Psoas muscle (tissue), 8 donors: Measurements from ENCODE around the gene CEBPG. TPM values are rescaled to one million over a fixed set of nuclear protein-coding genes. Genes with fewer than 3 reads are reported as not detected.

ENCODE experiments used
- ATAC-seq, 4 donors: fragments of 200-7000 bp; cut with Tn5 transposase; one replicate each; pipeline ENCODE4 v1.9.1; 2020; ENCODE audit warnings: moderate library complexity in 3 of 4, mild to moderate bottlenecking in 2 of 4
- DNase-seq, 2 donors: peaks; one replicate each; pipeline ENCODE4 v3.0.0-alpha.2; 2020
- H3K27ac ChIP-seq: fragments of 200-600 bp; one replicate; pipeline ENCODE4 v1.8.0; 2022
- H3K27me3 ChIP-seq, 3 donors: fragments of 200-600 bp in 1 of 3; one replicate each; pipeline versions ENCODE4 v1.6.1 to v1.8.0; 2013 to 2022; ENCODE audit warnings: low read length in 2 of 3, mild to moderate bottlenecking in 2 of 3, moderate library complexity in 1 of 3; ENCODE audit not compliant: insufficient read depth in 3 of 3
- H3K36me3 ChIP-seq, 2 donors: fragments of 200-600 bp in 1 of 2; one replicate each; pipeline versions ENCODE4 v1.6.1 to v1.8.0; 2013 to 2022; ENCODE audit warnings: low read depth in 1 of 2, mild to moderate bottlenecking in 1 of 2, moderate library complexity in 1 of 2; ENCODE audit not compliant: insufficient read depth in 1 of 2
- H3K4me1 ChIP-seq: fragments of 200-600 bp; one replicate; pipeline ENCODE4 v1.8.0; 2022
- H3K4me3 ChIP-seq: fragments of 200-600 bp; one replicate; pipeline ENCODE4 v1.8.0; 2022; ENCODE audit warnings: mild to moderate bottlenecking
- H3K9me3 ChIP-seq: fragments of 200-600 bp; one replicate; pipeline ENCODE4 v1.8.0; 2022
- WGBS, 3 donors: extraction: QIAGEN DNeasy Blood & Tissue Kit; methylation state at CpG; one replicate each; pipeline versions ENCODE4 v1.1.6 to v1.1.7; 2013; 5-methylcytosine and 5-hydroxymethylcytosine counted together
- intact Hi-C, 2 donors: fragments of 100-400 bp; cut with DNase I; formaldehyde crosslinking; loops; one replicate each; pipeline versions ENCODE4 v1.11.0 to v1.14.2; 2022
- polyA plus RNA-seq, 3 donors: library from polyadenylated mRNA; stranded (reverse); fragments of 200-250 nt; gene quantifications; one replicate each; pipeline ENCODE4 v1.2.3, GENCODE V29; 2013
- total RNA-seq, 4 donors: library from RNA; stranded (reverse); fragmentation: NEBNext Ultra II Directional in 2 of 4; extraction: Animal tissue kit (Norgen Biotek cat#: 25700) in 2 of 4; gene quantifications; one replicate each; pipeline versions ENCODE4 v1.2.1 to v1.2.4, GENCODE V29; 2021 to 2023
- TF ChIP-seq, protein P1 (sequence below): fragments of 200-600 bp; IDR thresholded peaks from one replicate; pipeline ENCODE4 v1.8.0; 2022; ENCODE audit warnings: antibody characterized with exemption
- donor health status: healthy with polysubstance abuse.
- donor health status: DM: no; HTN: no; CAD: no; lungs with moderate emphysema.
- donor health status: Bipolar disorder and iron deficiency.
- donor health status: healthy.
- donor health status: DM: yes; HTN: yes; CAD: no.
- donor health status: DM: no; HTN: no; CAD: no.
- donor health status: DM: no; HTN: no; CAD: no.
- donor health status: DM: yes; HTN: yes; CAD: no.

Gene CEBPG
- total and polyA plus RNA-seq, 7 donors = 29.9 to 95.7 (median 50.1) TPM

- H3K36me3 ChIP-seq = peaks cover 0 to 4% of the 10 kb centered on the region in 2 donors
- no peaks in the 10 kb centered on the region for H3K27me3 ChIP-seq
- peak overlapping the region; percentile 97 for H3K27ac ChIP-seq
- intact Hi-C loops = loop anchor here (5.0 kb wide), 1 partner anchor 72 kb away; the partner anchor contains the start of gene CEBPA (in 2 of the 2)
- H3K4me1 ChIP-seq = peaks cover 46% of the 10 kb centered on the region
- ATAC-seq = no peak
- no peaks in the 10 kb centered on the region for H3K9me3 ChIP-seq
- DNase-seq = peak in 1 of 2 donors; percentile 56
- TF ChIP-seq, protein P1, sequence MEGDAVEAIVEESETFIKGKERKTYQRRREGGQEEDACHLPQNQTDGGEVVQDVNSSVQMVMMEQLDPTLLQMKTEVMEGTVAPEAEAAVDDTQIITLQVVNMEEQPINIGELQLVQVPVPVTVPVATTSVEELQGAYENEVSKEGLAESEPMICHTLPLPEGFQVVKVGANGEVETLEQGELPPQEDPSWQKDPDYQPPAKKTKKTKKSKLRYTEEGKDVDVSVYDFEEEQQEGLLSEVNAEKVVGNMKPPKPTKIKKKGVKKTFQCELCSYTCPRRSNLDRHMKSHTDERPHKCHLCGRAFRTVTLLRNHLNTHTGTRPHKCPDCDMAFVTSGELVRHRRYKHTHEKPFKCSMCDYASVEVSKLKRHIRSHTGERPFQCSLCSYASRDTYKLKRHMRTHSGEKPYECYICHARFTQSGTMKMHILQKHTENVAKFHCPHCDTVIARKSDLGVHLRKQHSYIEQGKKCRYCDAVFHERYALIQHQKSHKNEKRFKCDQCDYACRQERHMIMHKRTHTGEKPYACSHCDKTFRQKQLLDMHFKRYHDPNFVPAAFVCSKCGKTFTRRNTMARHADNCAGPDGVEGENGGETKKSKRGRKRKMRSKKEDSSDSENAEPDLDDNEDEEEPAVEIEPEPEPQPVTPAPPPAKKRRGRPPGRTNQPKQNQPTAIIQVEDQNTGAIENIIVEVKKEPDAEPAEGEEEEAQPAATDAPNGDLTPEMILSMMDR = no peak
- WGBS, 3 donors = 0 to 2% (median 0%) methylated on average over 22 of the region's 22 CpGs
- peak overlapping the region; percentile 87 for H3K4me3 ChIP-seq
Observed at GRCh38 chr19:33374236-33374714, 766 bp downstream of the CEBPG start.

DNA sequence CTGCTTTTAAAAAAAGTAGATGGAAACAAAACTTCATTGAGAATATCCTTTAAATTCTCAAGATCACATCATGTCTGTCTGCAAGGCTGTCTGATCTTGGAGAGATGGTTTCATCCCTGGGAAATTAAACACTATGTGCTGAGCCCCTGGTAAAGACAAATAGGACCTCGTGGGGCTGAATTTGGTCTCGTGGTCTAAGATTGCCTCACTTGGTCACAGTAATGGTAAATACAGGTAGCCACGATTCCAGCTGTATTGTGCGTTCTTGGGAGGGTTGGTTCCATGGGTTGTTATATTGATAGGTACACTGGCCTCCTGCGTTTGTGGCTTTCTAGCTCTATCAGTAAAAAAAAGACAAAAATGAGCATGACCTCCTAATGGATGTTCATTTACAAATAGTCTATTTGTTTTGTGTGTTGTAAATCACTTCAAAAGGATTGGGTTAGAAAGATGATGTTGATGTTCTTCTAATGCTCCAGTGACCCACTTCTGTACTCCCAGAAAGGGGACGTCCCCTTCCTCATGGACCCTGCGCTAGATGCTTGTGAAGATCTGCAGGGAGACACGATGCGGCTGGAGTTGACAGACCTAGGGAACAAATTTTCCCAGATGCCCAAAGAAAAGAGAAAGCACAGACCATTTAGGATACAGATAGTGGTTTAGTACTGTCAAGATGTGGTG lies 1.8 kb downstream of the CEBPG start:
- Histone ChIP-seq H3K4me3 (peak overlapping the region; percentile 87), H3K4me1 (peaks cover 49% of the 10 kb centered on the region), H3K36me3 (peaks cover 0 to 14% of the 10 kb centered on the region in 2 donors), H3K27ac (peak overlapping the region; percentile 97), H3K27me3 (no peaks in the 10 kb centered on the region), H3K9me3 (no peaks in the 10 kb centered on the region)
- intact Hi-C loops = no loop called here
- TF ChIP-seq, protein P1 = no peak
- ATAC-seq (no peak), DNase-seq (no peak)
- WGBS, 3 donors = 78 to 82% (median 80%) methylated on average over 9 of the region's 9 CpGs

DNA sequence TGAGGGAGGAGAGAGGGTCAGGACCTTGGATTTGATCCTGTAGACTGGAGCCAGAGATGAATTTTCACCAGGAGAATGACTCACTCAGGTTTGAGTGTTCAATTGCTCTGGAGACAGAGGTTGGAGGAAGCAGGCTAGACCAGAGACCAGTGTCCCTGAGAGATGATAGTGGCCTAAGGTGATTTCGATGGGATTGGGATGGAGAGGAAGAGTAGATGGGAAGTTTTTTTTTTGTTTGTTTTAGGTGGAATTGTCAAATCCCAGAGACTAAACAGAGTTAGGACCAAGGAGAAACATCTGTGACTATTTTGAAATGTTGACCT lies 2.3 kb downstream of the CEBPG start:
- Histone ChIP-seq H3K27ac (peak overlapping the region; percentile 97), H3K4me1 (peaks cover 49% of the 10 kb centered on the region), H3K4me3 (peak overlapping the region; percentile 87), H3K27me3 (no peaks in the 10 kb centered on the region), H3K36me3 (peaks cover 0 to 17% of the 10 kb centered on the region in 2 donors), H3K9me3 (no peaks in the 10 kb centered on the region)
- WGBS, 3 donors = 83 to 93% (median 92%) methylated on average over 1 of the region's 1 CpG
- TF ChIP-seq, protein P1 = no peak
- DNase-seq = no peak
- peak in 2 of 4 donors; percentile 13 to 17 for ATAC-seq
- intact Hi-C loops = no loop called here

DNA sequence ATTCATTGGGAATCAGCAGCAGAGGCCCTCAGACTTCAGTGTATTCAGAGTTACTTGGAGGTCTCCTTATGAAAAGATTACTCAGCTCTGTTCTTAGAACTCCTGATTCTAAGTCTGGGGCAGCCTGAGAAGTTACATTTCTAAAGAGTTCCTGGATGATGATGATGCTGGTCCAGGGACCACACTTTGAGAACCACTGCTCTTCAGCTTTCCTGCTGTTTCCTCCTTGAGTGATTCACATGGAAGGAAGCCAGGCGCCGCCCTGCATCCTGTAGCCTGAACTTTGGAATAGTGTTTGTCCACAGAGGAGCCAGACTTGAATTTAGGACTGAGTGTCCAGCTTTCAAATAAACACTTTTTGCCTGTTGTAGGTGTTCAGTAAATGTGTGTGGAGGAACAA lies 2.9 kb downstream of the CEBPG start:
- peaks cover 50% of the 10 kb centered on the region for H3K4me1 ChIP-seq
- TF ChIP-seq, protein P1 = no peak
- peaks cover 0 to 23% of the 10 kb centered on the region in 2 donors for H3K36me3 ChIP-seq
- peak overlapping the region; percentile 97 for H3K27ac ChIP-seq
- intact Hi-C loops = no loop called here
- H3K4me3 ChIP-seq = peak overlapping the region; percentile 87
- 57 to 82% (median 77%) methylated on average over 2 of the region's 2 CpGs for WGBS, 3 donors
- no peak for ATAC-seq
- H3K27me3 ChIP-seq = no peaks in the 10 kb centered on the region
- DNase-seq = peak; percentile 85 to 88
- no peaks in the 10 kb centered on the region for H3K9me3 ChIP-seq
